Measurements from ENCODE around the gene NEK7.

DNA sequence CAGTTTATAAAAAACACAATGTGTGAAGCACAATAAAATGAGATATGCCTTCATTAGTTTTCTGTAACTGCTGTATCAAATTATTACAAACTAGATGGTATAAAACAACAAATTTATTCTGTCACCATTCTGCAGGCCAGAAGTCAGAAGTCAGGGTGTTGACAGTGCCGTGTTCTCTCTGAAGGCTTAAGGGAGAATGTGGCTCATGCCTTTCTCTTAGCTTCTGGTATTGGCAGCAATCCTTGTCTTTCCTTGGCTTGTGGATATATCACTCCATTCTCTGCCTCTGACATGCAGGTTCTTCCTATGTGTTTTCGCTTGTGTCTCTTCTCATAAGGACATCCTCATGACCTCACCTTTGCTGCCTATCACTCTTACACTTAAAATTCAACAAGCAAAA is 10.1 kb downstream of the NEK7 start:
- TF ChIP-seq, protein P1, sequence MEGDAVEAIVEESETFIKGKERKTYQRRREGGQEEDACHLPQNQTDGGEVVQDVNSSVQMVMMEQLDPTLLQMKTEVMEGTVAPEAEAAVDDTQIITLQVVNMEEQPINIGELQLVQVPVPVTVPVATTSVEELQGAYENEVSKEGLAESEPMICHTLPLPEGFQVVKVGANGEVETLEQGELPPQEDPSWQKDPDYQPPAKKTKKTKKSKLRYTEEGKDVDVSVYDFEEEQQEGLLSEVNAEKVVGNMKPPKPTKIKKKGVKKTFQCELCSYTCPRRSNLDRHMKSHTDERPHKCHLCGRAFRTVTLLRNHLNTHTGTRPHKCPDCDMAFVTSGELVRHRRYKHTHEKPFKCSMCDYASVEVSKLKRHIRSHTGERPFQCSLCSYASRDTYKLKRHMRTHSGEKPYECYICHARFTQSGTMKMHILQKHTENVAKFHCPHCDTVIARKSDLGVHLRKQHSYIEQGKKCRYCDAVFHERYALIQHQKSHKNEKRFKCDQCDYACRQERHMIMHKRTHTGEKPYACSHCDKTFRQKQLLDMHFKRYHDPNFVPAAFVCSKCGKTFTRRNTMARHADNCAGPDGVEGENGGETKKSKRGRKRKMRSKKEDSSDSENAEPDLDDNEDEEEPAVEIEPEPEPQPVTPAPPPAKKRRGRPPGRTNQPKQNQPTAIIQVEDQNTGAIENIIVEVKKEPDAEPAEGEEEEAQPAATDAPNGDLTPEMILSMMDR (IDR thresholded peaks at IDR 0.05), result no peak
- TF ChIP-seq ZFX (IDR thresholded peaks at IDR 0.05; ENCODE audit: borderline replicate concordance), result no peak
